GM12878 (cell line): ENCODE data around the gene CRYBA2. TPM values are rescaled to one million over a fixed set of nuclear protein-coding genes. Genes with fewer than 3 reads are reported as not detected.

Experiments used
- ATAC-seq: fragments of 200-7000 bp; cut with Tn5 transposase; 3 replicates; pipeline ENCODE4 v1.9.1; 2020; ENCODE audit warnings: mild to moderate bottlenecking, moderate library complexity
- BruUV-seq: library from RNA; stranded (reverse); fragments of 400-500 nt; replicated peaks from 2 replicates; lab custom pipeline; 2021; lab: Mats Ljungman, UMichigan
- CTCF ChIA-PET: fragments of 300-600 bp; sonication (Branson Sonifier 250); formaldehyde crosslinking; extraction: SDS; loops from one replicate; lab custom pipeline; 2021; ENCODE audit warnings: inconsistent platforms; lab: Yijun Ruan, JAX
- POLR2A ChIA-PET: fragments of 350-600 bp; formaldehyde crosslinking; extraction: SDS; loops from one replicate; lab custom pipeline; 2021; ENCODE audit warnings: inconsistent platforms; lab: Charles Lee
- RAD21 ChIA-PET: fragments of 300-600 bp; sonication (Branson Sonifier 250); formaldehyde crosslinking; loops from one replicate; lab custom pipeline; 2023; ENCODE audit warnings: antibody characterized with exemption; ENCODE audit not compliant: unreplicated experiment; lab: Charles Lee
- SMC1A ChIA-PET: fragments of 300-600 bp; sonication (Branson Sonifier 250); formaldehyde crosslinking; loops from one replicate; lab custom pipeline; 2023; ENCODE audit not compliant: unreplicated experiment, uncharacterized antibody; lab: Charles Lee
- DNase-seq: peaks from one replicate; pipeline ENCODE4 v3.0.0-alpha.2; 2011; ENCODE audit warnings: low read depth, low spot score
- FAIRE-seq: peaks from 3 replicates; lab custom pipeline; 2011; peaks lifted over from hg19 to GRCh38; lab: Jason Lieb, UNC
- H2AFZ ChIP-seq: 2 replicates; pipeline ENCODE4 v1.6.0; 2011; ENCODE audit warnings: low read depth, low read length, control low read depth; ENCODE audit not compliant: control insufficient read depth
- H3K27ac ChIP-seq: 2 replicates; pipeline ENCODE4 v1.5.1; 2011; ENCODE audit warnings: control low read depth; ENCODE audit not compliant: control insufficient read depth, insufficient read depth
- H3K27me3 ChIP-seq, 2 experiments: replicated peaks in 1 of 2; 2 replicates each; pipeline versions ENCODE4 v1.6.0 to v1.6.1; 2011; ENCODE audit warnings: low read length in 1 of 2; ENCODE audit not compliant: control insufficient read depth in 2 of 2, insufficient read depth in 2 of 2
- H3K36me3 ChIP-seq, 2 experiments: 2 replicates each; pipeline ENCODE4 v1.5.1; 2011; ENCODE audit warnings: low read length in 1 of 2; ENCODE audit not compliant: control insufficient read depth in 2 of 2, insufficient read depth in 2 of 2
- H3K4me1 ChIP-seq: 2 replicates; pipeline ENCODE4 v1.6.1; 2011; ENCODE audit warnings: mild to moderate bottlenecking, low read length, moderate library complexity, mixed read lengths; ENCODE audit not compliant: control insufficient read depth, insufficient read depth
- H3K4me2 ChIP-seq: 2 replicates; pipeline ENCODE4 v1.6.0; 2011; ENCODE audit warnings: control low read depth; ENCODE audit not compliant: control insufficient read depth, insufficient read depth
- H3K4me3 ChIP-seq: fragments of 200-600 bp; sonication (generic); 2 replicates; pipeline ENCODE4 v1.5.1; 2016
- H3K79me2 ChIP-seq: 2 replicates; pipeline ENCODE4 v1.6.0; 2011; ENCODE audit warnings: low read length; ENCODE audit not compliant: control insufficient read depth, insufficient read depth
- H3K9ac ChIP-seq: 2 replicates; pipeline ENCODE4 v1.8.0; 2011; ENCODE audit warnings: low read length, control low read depth, mixed read lengths; ENCODE audit not compliant: control insufficient read depth, insufficient read depth
- H3K9me3 ChIP-seq: replicated peaks from 3 replicates; pipeline ENCODE4 v1.5.1; 2011; ENCODE audit warnings: mild to moderate bottlenecking, low read length; ENCODE audit not compliant: control insufficient read depth, insufficient read depth
- H4K20me1 ChIP-seq: 2 replicates; pipeline ENCODE4 v1.6.0; 2011; ENCODE audit not compliant: control insufficient read depth, insufficient read depth
- EGR1 ChIP-seq, 2 experiments: IDR thresholded peaks; 1 replicate in 1 of 2; 2 replicates in 1 of 2; pipeline ENCODE4 v1.6.1; 2011 to 2012; ENCODE audit warnings: low read depth in 2 of 2, low read length in 2 of 2, borderline replicate concordance in 1 of 2, mild to moderate bottlenecking in 1 of 2, moderate library complexity in 1 of 2
- FOXK2 ChIP-seq: fragments of 450-650 bp; IDR thresholded peaks from 2 replicates; pipeline ENCODE4 v1.6.1; 2017; ENCODE audit warnings: mild to moderate bottlenecking, moderate library complexity
- NRF1 ChIP-seq: conservative IDR thresholded peaks from 2 replicates; pipeline ENCODE4 v1.6.1; 2011; ENCODE audit warnings: mild to moderate bottlenecking, low read depth, low read length, improper control_type of control experiment
- PKNOX1 ChIP-seq: fragments of 450-650 bp; IDR thresholded peaks from 2 replicates; pipeline ENCODE4 v1.6.1; 2016; ENCODE audit warnings: mild to moderate bottlenecking
- TCF12 ChIP-seq: IDR thresholded peaks from 2 replicates; pipeline ENCODE4 v1.6.1; 2011; ENCODE audit warnings: low read depth, mild to moderate bottlenecking, low read length
- WGBS: methylation state at CpG from one replicate; pipeline ENCODE4 v1.1.6; 2016; ENCODE audit warnings: low lambda C conversion rate; ENCODE audit not compliant: insufficient replicate concordance, insufficient coverage; ENCODE audit errors: missing lambda C conversion rate; 5-methylcytosine and 5-hydroxymethylcytosine counted together
- in situ Hi-C: fragments of 300-500 bp; cut with MboI; formaldehyde crosslinking; loops from 9 replicates; pipeline ENCODE4 v1.14.3; 2018; ENCODE audit warnings: mixed read lengths
- intact Hi-C: fragments of 100-400 bp; cut with micrococcal nuclease; formaldehyde crosslinking; loops from one replicate; pipeline ENCODE4 v1.14.2; 2022; ENCODE audit not compliant: unreplicated experiment
- polyA plus RNA-seq, 11 experiments: library from polyadenylated mRNA; depleted of rRNA in 4 of 11; unstranded in 6 of 11; stranded (reverse) in 5 of 11; fragments of >200 nt; fragmentation: Nextera tagmentation in 4 of 11; fragmentation: Illumina TruSeq in 1 of 11; extraction: Ambion mirVana in 4 of 11; extraction: Trizol in 1 of 11; gene quantifications; 1 replicate in 1 of 11; 2 replicates in 10 of 11; pipeline versions ENCODE4 v1.2.1 to v1.2.3, GENCODE V29; 2011 to 2016; ENCODE audit warnings: inconsistent platforms in 2 of 11, missing spikeins in 2 of 11, low read depth in 1 of 11
- total RNA-seq, 4 experiments: library from RNA; depleted of rRNA in 3 of 4; stranded (reverse); fragments of >200 nt in 3 of 4; fragmentation: Illumina TruSeq in 1 of 4; extraction: Trizol in 1 of 4; gene quantifications; 2 replicates each; pipeline versions ENCODE4 v1.2.1 to v1.2.3, GENCODE V29; 2013 to 2021
- TF ChIP-seq, protein P1 (sequence below), 3 experiments: IDR thresholded peaks in 2 of 3; conservative IDR thresholded peaks in 1 of 3; 2 replicates each; pipeline ENCODE4 v1.5.1; 2011; ENCODE audit warnings: low read depth in 3 of 3, low read length in 3 of 3, mild to moderate bottlenecking in 3 of 3, control low read depth in 2 of 3, moderate library complexity in 2 of 3, inconsistent platforms in 1 of 3, mixed read lengths in 1 of 3; ENCODE audit not compliant: control insufficient read depth in 2 of 3, insufficient read depth in 1 of 3; ENCODE audit errors: extremely low read depth in 1 of 3

The CRYBA2 gene
- total and polyA plus RNA-seq, 10 of the 15 experiments (the other 5 are each of a cell fraction or from before 2014, with no cell fraction given): not detected

- in situ Hi-C loops: no loop called here
- DNase-seq: no peak
- no peaks in the 10 kb centered on the region for H3K4me1 ChIP-seq
- TF ChIP-seq FOXK2 (no peak), TCF12 (0 out of 2 replicates have a peak, but pooled peaks have one; percentile 36), EGR1 (IDR thresholded peaks at IDR 0.05; ENCODE audit: borderline replicate concordance in 1 of 2, low read depth in 2 of 2, low read length in 2 of 2) (0 out of 3 replicates have a peak, but pooled peaks of 1 of the 2 experiments have one; percentile 24), PKNOX1 (no peak), NRF1 (no peak)
- TF ChIP-seq, protein P1, sequence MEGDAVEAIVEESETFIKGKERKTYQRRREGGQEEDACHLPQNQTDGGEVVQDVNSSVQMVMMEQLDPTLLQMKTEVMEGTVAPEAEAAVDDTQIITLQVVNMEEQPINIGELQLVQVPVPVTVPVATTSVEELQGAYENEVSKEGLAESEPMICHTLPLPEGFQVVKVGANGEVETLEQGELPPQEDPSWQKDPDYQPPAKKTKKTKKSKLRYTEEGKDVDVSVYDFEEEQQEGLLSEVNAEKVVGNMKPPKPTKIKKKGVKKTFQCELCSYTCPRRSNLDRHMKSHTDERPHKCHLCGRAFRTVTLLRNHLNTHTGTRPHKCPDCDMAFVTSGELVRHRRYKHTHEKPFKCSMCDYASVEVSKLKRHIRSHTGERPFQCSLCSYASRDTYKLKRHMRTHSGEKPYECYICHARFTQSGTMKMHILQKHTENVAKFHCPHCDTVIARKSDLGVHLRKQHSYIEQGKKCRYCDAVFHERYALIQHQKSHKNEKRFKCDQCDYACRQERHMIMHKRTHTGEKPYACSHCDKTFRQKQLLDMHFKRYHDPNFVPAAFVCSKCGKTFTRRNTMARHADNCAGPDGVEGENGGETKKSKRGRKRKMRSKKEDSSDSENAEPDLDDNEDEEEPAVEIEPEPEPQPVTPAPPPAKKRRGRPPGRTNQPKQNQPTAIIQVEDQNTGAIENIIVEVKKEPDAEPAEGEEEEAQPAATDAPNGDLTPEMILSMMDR (IDR thresholded peaks at IDR 0.05 in 2 of 3, conservative IDR thresholded peaks at IDR 0.05 in 1 of 3; ENCODE audit: control insufficient read depth in 2 of 3, extremely low read depth in 1 of 3, insufficient read depth in 1 of 3, low read depth in 3 of 3, low read length in 3 of 3): peak in 2 of 3 experiments; percentile 15 to 23; a peak in 2 of 6 replicates
- FAIRE-seq: no peak
- H3K9me3 ChIP-seq: no peaks in the 10 kb centered on the region
- RAD21 ChIA-PET: interaction anchor here (0.6 to 1.0 kb wide), 3 partner anchors 27 to 127 kb away, joined by 3 read pairs; no protein-coding TSS in a partner anchor
- H3K27me3 ChIP-seq: peaks cover 9 to 19% of the 10 kb centered on the region in 2 experiments
- no peaks in the 10 kb centered on the region for H3K79me2 ChIP-seq
- WGBS: 15% methylated on average over 71 of the region's 72 CpGs
- POLR2A ChIA-PET: no interaction called here
- H4K20me1 ChIP-seq: no peaks in the 10 kb centered on the region
- no peak overlapping the region for H3K4me3 ChIP-seq
- H2AFZ ChIP-seq: no peak overlapping the region
- SMC1A ChIA-PET: interaction anchor here (1.3 kb wide), 1 partner anchor 152 kb away, joined by 3 read pairs; no protein-coding TSS in a partner anchor
- CTCF ChIA-PET: interaction anchor here (0.6 to 2.0 kb wide), 4 partner anchors 23 to 182 kb away, joined by 3 to 12 read pairs (median 4); no protein-coding TSS in a partner anchor
- intact Hi-C loops: loop anchor here (2.0 kb wide), 1 partner anchor 150 kb away; no protein-coding TSS in a partner anchor
- ATAC-seq: peak; percentile 61
- H3K27ac ChIP-seq: no peak overlapping the region
- no peak overlapping the region for H3K9ac ChIP-seq
- peak overlapping the region; percentile 17; the same call in 1 of the 2 replicates for H3K4me2 ChIP-seq
- no TSS peak for BruUV-seq
- H3K36me3 ChIP-seq: no peaks in the 10 kb centered on the region
These were observed 9.4 kb upstream of the CRYBA2 start for GRCh38 chr2:219002395-219003266.
